HG02981 (cell line): Measurements from ENCODE around the gene PIGC.

Experiments
- ATAC-seq: cut with Tn5 transposase; IDR thresholded peaks from one replicate; pipeline ENCODE4 v1.9.1; 2021; ENCODE audit warnings: mild to moderate bottlenecking, moderate library complexity; ENCODE audit not compliant: unreplicated experiment

The PIGC gene

DNA sequence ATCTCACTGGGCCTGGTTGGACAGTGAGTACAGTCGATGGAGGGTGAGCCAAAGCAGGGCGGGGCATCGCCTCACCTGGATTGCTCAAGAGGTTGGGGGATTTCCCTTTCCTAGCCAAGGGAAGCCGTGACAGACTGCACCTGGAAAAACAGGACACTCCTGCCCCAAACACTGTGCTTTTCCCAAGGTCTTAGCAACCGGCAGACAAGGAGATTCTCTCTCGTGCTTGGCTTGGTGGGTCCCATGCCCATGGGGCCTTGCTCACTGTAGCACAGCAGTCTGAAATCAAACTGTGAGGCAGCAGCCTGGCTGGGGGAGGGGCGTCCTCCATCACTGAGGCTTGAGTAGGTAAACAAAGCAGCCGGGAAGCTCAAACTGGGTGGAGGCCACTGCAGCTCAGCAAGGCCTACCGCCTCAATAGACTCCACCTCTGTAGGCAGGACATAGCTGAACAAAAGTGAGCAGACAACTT lies 12.1 kb downstream of the PIGC start:
- ATAC-seq, result no peak

DNA sequence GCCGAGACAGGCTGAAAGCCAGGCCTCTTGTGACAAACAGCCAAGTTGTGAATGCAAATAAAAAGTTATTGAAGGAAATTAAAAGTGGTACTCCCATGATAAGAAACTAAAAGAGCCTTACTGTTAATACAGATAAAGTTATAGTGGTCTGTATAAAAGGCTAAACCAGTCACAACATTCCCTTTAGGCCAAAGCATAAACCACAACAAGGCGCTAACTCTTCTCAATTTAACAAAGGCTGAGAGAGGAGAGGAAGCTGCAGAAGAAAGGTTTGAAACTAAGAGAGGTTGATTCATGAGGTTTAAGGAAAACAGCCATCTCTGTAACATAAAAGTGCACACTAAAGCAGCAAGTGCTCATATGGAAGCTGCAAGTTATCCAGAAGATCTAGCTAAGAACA lies 12.7 kb downstream of the PIGC start:
- ATAC-seq, result no peak

DNA sequence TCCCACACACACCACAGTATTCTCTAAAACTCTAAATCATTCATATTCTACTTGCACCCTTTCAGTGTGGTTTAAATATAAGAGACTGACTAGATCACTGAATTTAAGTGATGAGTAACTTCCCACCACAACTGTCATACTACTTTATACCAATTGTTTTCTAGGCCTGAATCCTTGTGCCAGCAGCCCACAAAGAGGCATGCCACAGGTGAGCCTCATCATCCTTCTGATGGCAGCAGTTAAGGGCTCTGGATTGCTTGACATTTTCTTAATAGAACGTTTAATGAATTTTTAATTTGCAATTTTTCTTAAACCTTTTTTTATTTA lies 13.8 kb downstream of the PIGC start:
- no peak for ATAC-seq

DNA sequence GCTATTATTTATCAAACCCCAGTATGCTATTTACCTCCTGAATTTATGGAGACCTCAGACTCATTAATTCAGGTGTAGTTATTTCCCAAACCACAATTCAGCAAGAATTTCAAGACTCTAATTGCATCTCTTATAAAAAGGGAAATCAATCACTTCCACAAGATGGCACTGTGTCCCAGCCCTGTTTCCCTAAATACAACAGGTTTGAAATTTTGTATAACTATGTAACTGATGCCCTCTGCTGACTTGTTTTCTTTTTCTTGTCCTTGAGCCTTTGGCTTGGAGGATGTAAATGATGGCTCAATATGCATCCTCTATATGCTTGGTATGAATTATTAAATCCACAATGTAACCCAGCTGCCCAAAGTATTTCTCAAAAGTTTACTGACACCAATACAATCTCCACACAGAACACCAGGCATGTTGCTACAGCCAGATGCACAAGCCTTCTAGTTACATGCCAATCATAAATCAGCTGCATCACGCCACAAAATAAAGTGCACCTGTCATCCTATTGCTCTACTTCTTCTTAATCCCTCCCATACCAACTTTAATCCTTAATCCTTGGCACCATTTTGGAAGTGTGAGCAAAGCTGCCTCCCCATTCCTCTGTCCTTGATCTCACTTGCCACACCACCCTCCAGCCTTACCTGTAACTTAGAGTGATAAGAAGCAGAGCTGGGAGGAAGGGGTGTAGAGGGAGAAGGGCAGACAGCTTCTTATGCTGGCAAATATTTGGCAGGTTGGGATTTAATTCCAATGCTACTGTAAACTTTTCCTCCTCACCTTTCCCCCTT lies 14.3 kb downstream of the PIGC start:
- ATAC-seq, result no peak

DNA sequence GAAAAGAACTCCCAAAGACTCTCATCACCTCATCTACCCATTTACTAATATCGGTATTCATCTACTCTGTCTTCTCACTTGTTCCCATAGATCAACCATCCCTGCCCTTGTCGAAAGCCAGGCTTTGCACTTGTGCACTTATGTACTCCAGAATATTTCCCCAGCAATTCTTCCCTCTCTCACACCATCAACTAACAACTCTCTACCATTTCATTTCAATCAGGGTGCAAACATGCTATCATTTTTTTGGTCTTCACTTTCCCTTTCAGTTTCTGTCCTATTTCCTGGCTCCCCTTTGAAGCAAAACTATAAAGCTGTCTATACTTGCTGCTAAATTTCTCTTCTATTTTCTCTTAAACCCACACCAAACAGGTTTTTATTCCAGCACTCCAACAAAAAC lies 16.7 kb downstream of the PIGC start:
- no peak for ATAC-seq

DNA sequence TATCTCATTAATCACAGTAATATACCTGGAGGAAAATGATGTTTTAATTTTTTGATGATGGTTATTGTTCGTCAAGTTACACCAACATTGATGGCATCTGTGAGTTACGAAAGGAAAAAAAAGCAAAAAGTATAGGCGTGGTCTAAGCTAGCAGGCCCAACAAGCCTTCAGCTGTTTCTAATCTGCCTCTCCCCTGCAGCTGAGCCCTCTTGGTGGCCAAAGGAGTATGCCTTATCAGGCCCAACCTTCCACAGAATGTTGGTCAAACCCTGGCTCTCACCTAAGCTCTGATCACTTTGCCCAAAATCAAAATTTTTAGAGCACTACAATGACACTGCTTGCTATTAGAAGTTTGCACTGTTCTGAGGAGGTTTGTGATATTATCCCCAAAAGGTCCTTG lies 18.5 kb downstream of the PIGC start:
- no peak for ATAC-seq

DNA sequence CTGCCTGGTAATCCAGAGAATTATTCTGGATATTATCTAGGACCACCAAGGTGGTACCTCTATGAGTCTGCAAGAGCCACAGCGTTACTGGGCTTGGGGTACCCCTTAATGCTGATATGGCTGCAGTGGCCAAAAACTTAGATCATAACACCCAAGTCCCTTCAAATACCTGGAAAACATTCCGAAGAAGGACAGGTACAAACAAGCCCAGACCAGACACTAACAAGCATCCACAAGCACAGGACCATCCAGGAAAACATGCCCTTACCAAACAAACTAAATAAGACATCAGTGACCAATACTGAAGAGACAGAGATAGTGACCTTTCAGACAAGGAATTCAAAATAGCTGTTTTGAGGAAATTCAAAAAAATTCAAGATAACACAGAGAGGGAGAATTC lies 20.5 kb downstream of the PIGC start:
- ATAC-seq, result no peak

DNA sequence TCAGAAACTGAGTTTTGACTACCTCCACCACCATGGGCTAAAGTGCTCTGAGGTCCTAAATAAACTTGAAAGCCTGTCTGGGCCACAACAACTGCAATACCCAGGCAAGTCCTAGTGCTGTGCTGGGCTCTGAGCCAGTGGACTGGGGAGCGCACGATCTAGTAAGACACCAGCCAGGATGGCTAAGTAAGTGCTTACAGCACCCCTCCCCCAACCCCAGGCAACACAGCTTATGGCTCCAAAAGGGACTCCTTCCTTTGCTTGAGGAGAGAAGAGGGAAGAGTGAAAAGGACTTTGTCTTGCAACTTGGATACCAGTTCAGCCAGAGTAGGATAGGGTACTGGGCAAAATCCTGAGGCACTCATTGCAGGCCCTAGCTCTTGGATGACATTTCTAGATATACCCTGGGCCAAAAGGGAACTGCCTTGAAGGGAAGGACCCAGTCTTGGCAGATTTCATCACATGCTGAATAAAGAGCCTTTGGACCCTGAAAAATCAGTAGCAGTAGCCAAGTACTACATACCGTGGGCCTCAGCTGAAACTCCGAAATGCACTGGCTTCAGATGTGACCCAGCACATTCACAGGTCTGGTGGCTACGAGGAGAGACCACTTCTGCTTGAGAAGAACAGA lies 21.8 kb downstream of the PIGC start:
- ATAC-seq, result no peak

DNA sequence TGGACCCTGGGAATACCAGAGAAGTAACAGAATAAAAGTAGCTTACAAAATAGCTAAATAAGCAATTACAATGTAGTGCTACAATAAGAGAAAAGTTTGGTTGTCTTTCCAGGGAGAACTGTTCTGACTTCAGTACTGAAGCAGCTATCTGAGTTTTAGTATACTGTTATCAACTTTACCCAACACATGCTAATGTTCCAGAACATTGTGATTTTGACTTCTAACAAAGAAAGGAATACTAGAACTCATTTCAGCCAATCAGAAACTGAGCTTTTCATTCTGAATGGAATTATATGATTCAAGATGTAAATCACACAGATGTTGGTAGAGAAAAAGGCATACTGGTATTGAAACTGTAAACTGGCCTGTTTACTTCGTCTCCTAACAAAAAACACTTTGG lies 23.5 kb downstream of the PIGC start, which contains the start of gene C1orf105:
Gene C1orf105 (plus strand): TSS at position 301 of the 400 bp plus-strand sequence. CDS start 201 bp downstream, outside the sequence.
- ATAC-seq, result no peak

DNA sequence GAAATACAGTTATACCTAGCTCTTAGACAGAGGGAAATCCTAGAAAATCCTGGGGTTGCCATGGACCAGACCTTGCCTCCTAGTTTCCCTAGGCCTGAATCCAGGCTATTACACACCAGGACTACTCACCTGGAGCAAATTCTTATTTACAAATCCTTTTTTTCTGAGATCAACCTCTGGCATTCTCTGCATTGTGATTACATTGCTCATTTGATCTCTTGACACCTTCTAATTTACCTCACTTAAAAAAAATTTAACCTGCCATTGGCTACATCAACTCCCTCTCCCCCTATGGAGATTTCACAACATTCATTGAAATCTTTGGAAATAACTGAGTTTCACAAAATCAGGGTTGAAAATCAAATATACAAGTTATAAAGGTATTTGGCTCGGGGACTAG lies 26.3 kb downstream of the PIGC start:
- ATAC-seq, result no peak

DNA sequence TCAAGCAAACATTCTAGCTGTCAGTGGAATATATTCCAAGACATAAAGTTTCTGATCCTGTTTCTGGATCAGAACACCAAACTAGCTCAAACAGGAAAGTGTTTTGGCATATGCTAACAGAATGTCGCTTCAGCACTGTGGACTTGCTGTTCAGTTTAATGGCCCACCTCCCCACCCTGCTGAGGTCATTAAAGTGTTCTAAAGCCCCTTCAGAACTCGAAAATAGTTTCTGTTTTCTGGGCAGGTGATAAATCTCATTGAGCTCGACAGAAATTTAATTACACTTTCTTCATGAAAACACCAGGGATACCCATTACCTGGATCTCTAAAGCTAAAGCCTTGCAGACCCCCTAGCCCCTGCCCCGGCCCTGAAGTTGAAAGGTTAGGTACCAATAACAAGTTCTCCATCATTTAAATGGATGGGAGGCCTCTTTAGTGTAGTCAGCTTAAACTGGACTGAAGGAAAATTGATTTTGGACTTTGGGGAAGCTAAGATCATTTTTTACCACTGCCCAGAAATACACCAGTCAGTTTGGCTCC lies 27.3 kb downstream of the PIGC start:
- ATAC-seq, result no peak

DNA sequence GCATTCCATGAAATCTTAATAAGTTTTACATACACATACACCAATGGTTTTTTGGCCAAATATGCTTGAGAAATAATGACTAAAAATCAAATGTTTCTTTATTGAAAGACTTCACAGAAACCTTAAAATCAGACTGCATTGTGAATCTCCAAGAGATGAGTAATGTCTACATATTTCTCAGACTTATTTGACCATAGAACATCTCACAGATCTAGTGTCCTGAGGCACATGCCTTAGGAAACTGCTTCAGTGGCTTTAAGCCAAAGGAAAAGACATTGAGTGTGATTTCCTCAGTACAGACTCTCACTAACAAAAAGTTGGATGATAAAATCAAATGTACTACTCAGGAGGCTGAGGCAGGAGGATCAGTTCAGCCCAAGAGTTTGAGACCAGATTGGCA lies 29.5 kb downstream of the PIGC start:
- ATAC-seq, result no peak

DNA sequence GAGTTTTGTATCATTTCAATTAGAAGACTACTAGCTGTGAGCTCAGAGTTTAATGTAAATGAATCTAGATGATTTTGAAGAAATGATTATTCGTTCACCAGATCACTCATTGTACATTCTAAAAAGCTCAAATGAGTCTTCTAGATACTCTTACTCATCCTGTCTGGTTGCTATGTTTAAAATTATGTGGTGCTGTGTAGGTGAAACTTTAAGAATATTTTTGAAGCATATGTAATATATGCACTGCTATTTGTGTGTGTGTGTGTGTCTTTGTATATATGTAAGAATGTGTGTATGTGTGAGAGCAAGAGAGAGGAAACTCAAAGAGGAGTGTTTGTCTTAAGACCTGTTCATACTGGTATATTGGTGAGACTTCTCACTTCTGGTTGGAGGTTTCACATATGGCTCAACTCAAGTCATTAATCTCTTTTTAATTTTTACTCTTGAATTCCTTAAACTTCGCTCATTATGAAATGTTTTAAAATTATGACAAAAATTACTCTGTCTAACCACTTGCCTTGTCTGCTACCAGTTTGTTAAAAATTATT lies 32.0 kb downstream of the PIGC start:
- ATAC-seq, result no peak

DNA sequence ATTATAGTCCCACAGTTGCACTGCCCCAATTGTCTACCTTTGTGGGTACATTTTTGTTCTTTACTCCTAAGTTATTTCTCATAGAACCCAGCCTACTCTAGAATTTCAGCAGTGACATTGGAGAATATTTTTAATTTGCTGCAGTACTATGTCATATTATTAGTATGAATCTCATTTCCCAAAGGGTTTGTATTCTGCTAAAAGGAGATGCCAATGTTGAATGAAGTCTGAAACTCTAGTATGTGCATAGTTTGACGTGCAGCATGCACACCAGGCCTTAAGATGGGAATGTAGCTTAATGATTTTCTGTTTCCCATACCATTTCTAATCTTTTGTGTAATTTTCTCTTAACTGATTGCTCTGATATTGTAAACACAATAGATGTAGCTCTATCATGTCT lies 33.8 kb downstream of the PIGC start:
- no peak for ATAC-seq

DNA sequence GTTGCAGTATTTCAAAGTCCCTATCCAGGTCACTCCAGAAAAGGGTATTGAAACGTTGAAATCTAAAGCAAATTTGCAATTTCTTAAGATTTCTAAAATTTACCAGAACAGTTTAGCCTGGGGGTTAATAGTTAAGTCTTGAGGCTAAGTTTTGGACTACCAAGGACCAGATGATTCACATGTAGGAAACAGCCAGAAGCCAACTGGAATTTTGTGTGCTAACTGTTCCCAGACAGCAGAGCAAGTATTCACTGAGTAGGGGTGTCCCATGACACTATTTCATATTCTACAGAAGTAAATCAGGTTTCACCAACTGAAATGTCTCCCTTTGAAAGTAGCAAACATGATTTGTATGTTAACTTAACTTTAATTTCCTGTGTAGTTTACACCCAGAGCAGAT lies 34.9 kb downstream of the PIGC start:
- ATAC-seq, result no peak

DNA sequence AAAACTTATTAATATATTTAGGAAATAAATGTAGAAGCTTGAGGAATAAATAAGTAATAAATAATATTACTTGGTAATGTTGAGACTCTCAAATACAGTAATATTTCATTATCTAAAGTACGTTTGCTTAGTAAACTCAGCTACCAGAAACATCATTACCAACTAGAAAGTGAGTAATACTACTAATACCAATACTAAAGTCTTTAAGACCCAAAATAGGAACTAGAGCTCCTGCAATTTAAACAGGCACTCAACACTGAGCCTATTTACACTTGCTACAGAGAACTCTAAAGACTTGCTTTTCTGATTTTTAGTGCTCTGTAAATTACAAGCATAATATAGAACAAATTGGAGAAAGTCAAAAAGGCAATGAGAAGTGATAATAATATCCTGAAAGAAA lies 36.9 kb downstream of the PIGC start:
- no peak for ATAC-seq

DNA sequence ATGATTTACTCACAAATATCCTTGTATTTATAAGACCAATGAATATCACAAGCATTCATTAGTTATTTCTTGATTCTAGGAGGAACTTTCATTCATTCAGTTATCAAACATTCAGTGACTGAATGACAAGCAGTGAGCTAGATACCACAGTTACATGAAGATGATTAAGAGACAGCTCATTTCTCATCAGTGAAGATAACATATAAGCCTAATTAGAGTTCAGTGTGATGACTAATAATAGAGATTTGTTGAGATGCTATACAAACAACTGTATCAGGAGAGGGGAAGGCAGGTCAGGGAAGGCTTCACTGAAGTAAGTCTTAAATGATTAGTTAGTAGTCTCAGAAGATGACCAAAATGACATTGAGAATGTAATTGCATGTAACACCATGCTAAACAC lies 38.0 kb downstream of the PIGC start:
- ATAC-seq, result no peak

DNA sequence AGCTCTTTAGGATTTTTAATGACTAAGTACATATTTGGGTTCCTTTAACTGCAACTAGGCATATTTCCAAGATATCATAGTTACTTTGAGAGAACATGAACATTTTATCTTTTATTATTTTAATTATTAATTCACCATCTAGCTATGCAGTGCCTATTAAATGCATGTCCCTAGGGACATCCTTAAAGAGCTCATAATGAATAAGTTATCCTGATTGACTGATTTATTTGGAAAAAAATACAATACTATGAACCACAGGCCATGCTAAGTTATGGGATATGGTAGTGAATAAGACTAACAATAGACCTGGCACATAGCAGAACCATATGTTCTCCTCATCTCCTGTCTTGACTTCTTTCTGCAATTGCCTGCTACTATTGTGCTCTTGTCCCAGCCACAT lies 39.7 kb downstream of the PIGC start:
- ATAC-seq, result no peak

DNA sequence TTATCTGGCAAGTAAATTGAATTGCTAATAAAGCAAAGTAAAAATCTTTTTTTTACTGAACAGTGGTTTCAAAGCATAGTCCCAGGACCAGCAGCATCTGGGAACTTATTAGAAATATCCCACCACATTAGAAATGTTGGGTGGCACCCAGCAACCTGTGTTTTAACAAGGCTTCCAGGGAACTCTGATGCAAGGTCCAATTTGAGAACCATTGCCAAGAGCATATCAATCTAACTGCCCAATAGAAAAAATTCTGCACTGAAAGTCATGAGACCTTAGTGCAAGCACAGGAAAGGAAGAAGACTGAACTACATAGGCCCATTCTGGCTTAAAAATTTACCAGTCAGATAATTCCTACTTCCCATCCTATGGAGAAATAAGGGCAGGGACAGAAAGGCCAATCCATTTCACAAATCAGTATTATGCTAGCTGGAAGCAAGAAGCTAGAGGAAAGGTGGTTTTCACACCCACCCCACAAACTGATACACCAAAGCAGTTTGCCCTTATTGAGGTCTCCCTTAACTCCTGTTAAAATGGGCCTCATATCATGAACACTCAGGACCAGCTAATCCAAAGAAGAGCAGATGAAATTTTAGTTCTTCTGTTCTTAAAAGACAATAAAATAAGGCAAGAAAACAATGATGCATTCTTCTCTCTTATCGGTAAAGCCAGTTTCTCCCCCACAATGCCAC lies 40.8 kb downstream of the PIGC start:
- ATAC-seq, result no peak

DNA sequence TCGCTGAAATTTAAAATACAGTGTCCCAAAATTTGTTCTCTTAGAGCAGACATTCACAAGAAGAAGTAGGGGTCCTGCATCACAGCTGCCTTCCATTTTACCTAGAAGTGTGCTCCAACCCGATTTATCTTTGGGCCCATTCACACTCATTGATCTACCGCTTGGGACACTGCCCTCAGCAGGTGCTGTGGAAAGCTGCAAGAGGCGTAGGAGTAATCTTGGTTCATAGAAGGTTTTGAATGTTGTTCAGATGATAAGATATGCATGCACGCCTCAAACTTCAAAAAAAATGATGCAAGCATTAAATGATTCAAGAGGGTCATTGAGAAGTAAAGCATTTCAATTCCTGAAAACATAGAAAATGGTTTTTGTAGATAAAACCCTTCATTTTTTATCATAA lies 42.0 kb downstream of the PIGC start:
- no peak for ATAC-seq

DNA sequence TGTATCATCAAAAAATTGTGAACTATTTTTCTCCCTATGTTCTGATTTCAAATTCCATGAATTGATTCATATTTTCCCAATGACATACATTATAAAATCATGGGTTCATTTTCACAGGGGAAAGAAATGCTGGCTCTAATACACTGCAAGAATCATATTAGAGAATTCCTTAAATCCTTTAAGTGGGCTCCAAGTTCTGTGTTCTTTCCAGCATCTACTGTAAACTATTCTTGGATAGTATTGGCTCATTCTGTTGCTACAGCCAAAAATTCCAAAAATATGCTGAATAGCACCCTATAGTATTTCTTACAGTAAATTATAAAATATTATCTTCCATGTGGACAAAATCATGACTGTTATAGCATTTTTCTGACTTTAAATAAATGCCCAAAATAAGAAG lies 42.4 kb downstream of the PIGC start:
- ATAC-seq, result no peak

DNA sequence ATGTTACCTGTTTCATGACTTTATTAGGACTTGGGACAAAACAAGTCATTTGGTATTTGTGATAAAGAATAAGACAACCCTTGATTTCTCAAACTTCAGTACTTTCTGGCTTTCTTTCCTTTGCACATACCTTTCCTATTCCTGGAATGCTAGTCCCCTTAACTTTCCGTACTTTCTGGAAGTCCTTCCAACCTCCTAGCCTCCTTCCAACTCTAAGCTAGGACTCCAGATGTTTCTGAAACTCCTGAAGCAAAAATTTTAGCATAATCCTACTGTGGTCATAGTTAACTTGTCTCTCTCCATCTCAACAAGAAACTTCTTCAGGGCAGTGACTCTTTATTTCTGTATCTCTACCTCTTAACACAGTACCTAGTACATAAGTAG lies 43.2 kb downstream of the PIGC start:
- no peak for ATAC-seq
